Measurements from ENCODE around the gene ZFR2. TPM values are rescaled to one million over a fixed set of nuclear protein-coding genes. Genes with fewer than 3 reads are reported as not detected.

Gene ZFR2
- total and polyA plus RNA-seq, 7 donors: not detected

DNA sequence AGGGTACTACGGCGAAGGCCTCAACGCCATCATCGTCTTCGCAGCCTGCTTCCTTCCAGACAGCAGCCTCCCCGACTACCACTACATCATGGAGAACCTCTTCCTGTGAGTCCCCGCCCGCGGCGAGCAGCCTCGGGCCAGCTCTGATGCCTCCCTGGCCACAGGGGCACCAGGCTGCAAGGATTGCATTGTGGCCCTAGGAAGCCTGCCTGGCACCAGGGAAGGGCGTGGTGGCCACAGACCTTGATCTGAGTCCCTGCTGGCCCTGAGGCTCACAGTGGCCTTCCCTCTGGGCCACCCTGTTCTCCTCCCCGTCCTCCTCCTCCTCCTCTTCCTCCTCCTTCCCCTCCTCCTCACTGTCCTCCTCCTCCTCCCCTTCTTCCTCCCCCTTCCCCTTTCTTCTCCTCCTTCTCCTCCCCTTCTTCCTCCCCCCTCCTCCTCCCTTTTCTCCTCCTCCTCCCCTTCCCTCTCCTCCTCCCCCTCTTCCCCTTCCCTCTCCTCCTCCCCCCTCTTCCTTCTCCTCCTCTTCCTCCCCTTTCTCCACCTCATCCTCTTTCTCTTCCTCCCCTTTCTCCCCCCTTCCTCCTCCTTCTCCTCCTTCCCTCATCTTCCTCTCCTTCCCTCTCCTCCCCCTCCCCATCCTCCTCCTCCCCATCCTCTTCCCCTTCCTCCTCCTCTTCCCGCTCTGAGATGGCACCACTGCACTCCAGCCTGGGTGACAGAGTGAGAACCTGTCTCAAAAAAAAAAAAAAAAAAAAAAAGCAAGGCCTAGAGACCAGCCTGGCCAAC lies 39.6 kb upstream of the ZFR2 start:
- no peak for DNase-seq
- peak in 1 of 4 donors; percentile 4 for ATAC-seq

GRCh38 chr19:3907626-3908265 lies 38.9 kb upstream of the ZFR2 start:
- H3K4me1 ChIP-seq: no peaks in the 10 kb centered on the region
- ATAC-seq (peak in 1 of 4 donors; percentile 30), DNase-seq (no peak)
- WGBS, 3 donors: 81 to 85% (median 82%) methylated on average over 49 to 50 of the region's 50 CpGs
- intact Hi-C loops (cut with DNase I): no loop called here
- H3K9me3 ChIP-seq: no peaks in the 10 kb centered on the region
- H3K27ac ChIP-seq: no peak overlapping the region
- no peaks in the 10 kb centered on the region for H3K36me3 ChIP-seq (ENCODE audit: insufficient read depth in 1 of 2, low read depth in 1 of 2)
- H3K4me3 ChIP-seq: no peak overlapping the region
- H3K27me3 ChIP-seq (ENCODE audit: insufficient read depth in 3 of 3, low read length in 2 of 3): peaks cover 0 to 6% (median 0%) of the 10 kb centered on the region in 3 donors
- TF ChIP-seq, protein P1, sequence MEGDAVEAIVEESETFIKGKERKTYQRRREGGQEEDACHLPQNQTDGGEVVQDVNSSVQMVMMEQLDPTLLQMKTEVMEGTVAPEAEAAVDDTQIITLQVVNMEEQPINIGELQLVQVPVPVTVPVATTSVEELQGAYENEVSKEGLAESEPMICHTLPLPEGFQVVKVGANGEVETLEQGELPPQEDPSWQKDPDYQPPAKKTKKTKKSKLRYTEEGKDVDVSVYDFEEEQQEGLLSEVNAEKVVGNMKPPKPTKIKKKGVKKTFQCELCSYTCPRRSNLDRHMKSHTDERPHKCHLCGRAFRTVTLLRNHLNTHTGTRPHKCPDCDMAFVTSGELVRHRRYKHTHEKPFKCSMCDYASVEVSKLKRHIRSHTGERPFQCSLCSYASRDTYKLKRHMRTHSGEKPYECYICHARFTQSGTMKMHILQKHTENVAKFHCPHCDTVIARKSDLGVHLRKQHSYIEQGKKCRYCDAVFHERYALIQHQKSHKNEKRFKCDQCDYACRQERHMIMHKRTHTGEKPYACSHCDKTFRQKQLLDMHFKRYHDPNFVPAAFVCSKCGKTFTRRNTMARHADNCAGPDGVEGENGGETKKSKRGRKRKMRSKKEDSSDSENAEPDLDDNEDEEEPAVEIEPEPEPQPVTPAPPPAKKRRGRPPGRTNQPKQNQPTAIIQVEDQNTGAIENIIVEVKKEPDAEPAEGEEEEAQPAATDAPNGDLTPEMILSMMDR (IDR thresholded peaks at IDR 0.05): no peak

More for the DNA sequence above, 39.6 kb upstream of the ZFR2 start:
- H3K36me3 ChIP-seq (ENCODE audit: insufficient read depth in 1 of 2, low read depth in 1 of 2): no peaks in the 10 kb centered on the region
- H3K4me1 ChIP-seq: no peaks in the 10 kb centered on the region
- no peak overlapping the region for H3K4me3 ChIP-seq
- no peaks in the 10 kb centered on the region for H3K9me3 ChIP-seq
- WGBS, 3 donors: 55 to 73% (median 63%) methylated on average over 14 of the region's 14 CpGs
- TF ChIP-seq, protein P1 (IDR thresholded peaks at IDR 0.05): no peak
- no peak overlapping the region for H3K27ac ChIP-seq
- intact Hi-C loops (cut with DNase I): no loop called here
- peaks cover 0 to under 1% (median 0%) of the 10 kb centered on the region in 3 donors for H3K27me3 ChIP-seq (ENCODE audit: insufficient read depth in 3 of 3, low read length in 2 of 3)

DNA sequence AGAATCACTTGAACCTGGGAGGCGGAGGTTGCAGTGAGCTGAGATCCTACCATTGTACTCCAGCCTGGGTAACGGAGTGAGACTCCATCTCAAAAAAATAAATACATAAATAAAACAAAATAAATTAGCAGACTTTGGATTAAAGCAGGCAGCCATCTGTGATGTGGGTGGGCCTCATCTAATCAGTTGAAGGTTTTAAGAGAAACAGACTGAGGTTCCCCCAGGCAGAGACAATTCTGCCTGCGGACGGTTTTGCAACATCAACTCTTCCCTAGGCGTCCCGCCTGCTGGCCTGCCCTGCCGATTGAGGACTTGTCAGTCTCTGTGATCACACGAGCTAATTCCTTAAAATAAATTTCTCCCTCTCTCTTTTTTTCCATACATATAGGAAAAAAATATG lies 35.4 kb upstream of the ZFR2 start:
- 90 to 93% (median 92%) methylated on average over 8 of the region's 8 CpGs for WGBS, 3 donors
- intact Hi-C loops (cut with DNase I): no loop called here
- no peak for ATAC-seq

GRCh38 chr19:3902317-3902973 lies 33.6 kb upstream of the ZFR2 start:
- TF ChIP-seq, protein P1 (IDR thresholded peaks at IDR 0.05): no peak
- H3K27ac ChIP-seq: no peak overlapping the region
- H3K9me3 ChIP-seq: peaks cover 4% of the 10 kb centered on the region
- peaks cover 2% of the 10 kb centered on the region for H3K4me1 ChIP-seq
- 69 to 74% (median 71%) methylated on average over 15 of the region's 15 CpGs for WGBS, 3 donors
- intact Hi-C loops (cut with DNase I): no loop called here
- DNase-seq (no peak), ATAC-seq (no peak)
- peaks cover 0 to 20% (median 4%) of the 10 kb centered on the region in 3 donors for H3K27me3 ChIP-seq (ENCODE audit: insufficient read depth in 3 of 3, low read length in 2 of 3)
- no peaks in the 10 kb centered on the region for H3K36me3 ChIP-seq (ENCODE audit: insufficient read depth in 1 of 2, low read depth in 1 of 2)
- no peak overlapping the region for H3K4me3 ChIP-seq

More for the DNA sequence above, 35.4 kb upstream of the ZFR2 start:
- Histone ChIP-seq H3K36me3 (ENCODE audit: insufficient read depth in 1 of 2, low read depth in 1 of 2) (no peaks in the 10 kb centered on the region), H3K27me3 (ENCODE audit: insufficient read depth in 3 of 3, low read length in 2 of 3) (peaks cover 0 to 20% (median 4%) of the 10 kb centered on the region in 3 donors), H3K9me3 (no peaks in the 10 kb centered on the region), H3K4me3 (no peak overlapping the region), H3K27ac (no peak overlapping the region), H3K4me1 (peaks cover 2% of the 10 kb centered on the region)
- TF ChIP-seq, protein P1 (IDR thresholded peaks at IDR 0.05): no peak
- no peak for DNase-seq

Measured in psoas muscle (tissue), 8 donors.